ENCODE measurements around the gene LEP.
A peak's percentile ranks its signal among the peaks of the same experiment; 100 is the strongest.
"Not testable (repeated sequence)": the region's sequence is repeated elsewhere in the genome, so short reads cannot be mapped to it uniquely, and the experiment has no call there.

The LEP gene

DNA sequence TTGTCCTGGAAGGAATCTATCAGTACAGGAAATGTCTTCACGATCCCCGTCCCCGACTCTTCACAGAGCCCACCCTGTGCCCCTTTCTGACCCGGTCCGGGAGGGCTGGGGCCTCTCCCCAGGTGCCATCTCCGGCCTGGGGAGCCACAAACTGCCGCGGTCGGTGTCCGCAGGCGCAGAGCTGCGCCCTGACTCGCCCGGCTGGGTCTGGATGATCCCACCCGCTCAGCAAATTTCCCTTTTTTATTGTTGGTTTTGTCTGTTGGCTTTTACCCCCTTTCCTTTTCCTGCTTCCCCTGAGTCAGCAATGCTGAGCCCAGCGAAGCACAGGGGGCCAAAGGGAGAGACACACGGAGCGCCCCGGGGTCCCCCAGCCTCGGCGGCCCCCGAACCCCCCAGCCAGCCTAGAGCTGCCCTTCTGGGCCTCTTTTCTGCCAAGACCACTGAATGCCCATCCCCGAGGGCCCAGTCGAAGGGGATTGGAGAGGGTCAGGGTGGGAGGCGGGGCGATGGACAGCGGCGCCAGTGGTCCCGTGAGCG lies 30.9 kb downstream of the LEP start:
- DNase-seq (ENCODE audit: low spot score), result no peak

DNA sequence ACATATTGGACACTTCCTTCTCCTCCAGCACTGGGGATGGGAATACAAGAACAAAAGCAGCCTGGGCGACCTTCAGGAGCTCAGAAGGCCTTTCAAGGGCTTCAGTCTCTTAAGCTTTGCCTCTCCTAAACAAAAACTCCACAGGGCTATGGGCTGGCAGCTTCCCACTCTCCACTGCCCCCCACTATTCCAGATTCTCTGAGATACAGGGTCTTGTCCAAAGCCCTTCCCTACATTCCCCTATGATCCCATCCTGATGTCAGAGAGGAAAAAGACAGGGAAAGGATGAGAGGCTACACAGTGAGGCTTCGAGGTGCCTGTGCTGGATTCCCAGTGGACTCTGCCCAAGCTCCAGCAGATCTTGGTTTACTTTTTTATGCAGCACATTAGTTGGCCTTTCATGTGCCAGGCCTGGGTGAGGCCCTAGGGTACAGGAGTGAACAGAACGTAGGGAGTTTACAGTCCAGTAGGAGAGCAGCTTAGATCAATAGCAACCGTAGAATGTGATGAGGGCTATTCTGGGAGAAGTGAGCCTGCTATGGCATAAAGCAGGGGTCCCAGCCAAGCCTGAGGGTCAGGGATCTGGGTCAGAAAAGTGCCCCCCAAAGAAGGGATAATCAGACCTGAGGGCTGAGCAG lies 33.3 kb downstream of the LEP start:
- DNase-seq (ENCODE audit: low spot score), result no peak

DNA sequence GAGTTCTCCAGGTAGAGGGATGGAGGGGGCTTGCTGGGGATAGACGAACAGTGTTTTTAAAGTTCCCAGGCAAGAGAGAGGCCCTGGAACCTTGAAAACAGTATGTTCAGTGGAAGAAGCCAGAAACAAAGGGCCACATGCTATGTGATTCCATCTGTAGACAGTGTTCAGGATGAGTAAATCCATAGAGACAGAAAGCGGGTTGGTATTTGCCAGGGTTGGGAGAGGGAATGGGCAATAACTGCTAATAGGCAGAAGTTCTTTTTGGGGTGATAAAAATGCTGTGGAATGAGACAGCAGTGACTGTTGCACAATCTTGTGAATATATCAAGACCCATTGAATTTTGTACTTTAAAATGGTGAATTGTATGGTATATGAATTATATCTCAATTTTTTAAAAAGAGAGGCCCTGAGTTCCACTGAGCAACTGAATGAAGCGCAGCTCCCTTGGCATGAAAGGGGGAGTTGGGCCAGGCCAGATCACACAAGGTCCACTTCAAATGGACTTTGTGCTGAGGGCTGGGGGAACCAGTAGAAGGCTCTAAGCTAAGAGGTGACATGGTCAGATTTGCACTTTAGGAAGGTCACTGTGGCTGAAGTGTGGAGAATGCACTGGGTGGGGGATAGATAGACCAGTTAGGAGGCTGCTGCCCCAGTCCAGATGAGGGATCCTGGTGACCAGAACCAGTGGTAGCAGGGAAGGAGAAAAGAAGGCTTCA lies 34.0 kb downstream of the LEP start:
- no peak for DNase-seq (ENCODE audit: low spot score)

DNA sequence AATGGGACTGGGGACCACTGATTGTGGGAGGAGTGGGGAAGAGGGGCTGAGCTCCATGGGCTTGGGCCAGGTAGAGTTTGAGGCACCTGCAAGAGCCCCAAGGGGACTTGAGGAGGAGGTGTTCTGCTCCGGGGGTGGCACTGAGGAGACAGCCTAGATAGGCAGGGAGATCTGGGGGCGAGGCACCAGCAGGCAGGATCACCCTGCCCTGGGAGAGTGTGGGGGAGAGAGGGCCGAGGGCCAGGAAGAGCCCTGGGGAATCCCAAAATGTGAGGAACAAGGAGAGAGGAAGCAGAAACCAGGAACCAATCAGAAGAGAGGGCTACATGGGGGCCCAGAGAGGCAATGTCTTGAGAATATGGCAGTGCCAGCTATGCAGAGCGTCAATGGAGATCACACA lies 34.6 kb downstream of the LEP start:
- no peak for DNase-seq (ENCODE audit: low spot score)

DNA sequence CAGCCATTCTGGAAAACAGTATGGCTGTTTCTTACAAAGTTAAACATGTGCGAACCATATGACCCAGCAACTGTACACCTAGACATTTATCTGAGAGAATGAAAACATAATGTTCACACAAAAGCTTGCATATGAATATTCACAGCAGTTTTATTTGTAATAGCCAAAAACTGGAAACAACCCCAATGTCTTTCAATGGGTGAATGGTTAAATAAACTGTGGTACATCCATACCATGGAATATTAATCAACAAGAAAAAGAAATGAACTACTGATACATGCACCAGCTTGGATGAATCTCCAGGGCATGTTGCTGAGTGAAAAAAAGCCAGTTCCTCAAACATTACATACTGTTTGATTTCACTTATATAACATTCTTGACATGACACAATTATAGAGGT lies 37.3 kb downstream of the LEP start:
- no peak for DNase-seq (ENCODE audit: low spot score)

DNA sequence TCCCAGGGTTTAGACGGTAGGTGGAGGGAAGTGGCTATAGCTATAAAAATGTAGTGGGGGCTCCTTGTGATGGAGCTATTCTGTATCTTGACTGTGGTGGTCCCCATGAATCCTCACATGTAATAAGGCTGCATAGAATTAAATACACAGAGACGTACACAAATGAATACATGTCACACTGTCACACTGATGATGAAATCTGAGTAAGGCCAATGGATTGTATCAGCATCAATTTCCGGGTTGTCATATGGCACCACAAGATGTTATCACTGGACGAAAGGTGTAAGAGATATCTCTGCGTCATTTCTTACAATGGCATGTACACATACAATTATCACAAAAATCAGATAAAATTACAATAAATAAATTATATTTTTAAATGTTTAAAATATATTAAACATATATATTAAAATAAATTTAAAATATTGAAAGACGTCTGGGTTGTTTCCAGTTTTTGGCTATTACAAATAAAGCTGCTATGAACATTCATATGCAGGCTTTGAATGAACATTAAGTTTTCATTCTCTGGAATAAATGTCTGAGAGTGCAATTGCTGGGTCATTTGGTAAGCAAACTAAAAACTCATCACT lies 38.1 kb downstream of the LEP start:
- DNase-seq (ENCODE audit: low spot score), result no peak

DNA sequence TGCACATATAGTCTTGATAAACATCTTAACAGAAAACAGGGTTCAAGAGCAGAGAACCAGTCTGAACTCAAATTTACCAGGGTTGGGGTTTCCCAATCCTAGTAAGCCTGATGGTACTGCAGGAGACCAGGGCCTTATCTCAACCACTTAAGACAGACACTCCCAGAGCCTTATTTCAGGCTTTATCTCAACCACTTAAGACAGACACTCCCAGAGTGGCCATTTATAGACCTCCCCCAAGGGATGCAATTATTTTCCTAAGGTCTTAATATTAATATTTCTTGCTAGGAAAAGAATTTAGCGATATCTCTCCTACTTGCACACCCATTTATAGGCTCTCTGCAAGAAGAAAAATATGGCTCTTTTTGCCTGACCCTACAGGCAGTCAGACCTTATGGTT lies 39.4 kb downstream of the LEP start:
- DNase-seq (ENCODE audit: low spot score), result not testable (repeated sequence)

DNA sequence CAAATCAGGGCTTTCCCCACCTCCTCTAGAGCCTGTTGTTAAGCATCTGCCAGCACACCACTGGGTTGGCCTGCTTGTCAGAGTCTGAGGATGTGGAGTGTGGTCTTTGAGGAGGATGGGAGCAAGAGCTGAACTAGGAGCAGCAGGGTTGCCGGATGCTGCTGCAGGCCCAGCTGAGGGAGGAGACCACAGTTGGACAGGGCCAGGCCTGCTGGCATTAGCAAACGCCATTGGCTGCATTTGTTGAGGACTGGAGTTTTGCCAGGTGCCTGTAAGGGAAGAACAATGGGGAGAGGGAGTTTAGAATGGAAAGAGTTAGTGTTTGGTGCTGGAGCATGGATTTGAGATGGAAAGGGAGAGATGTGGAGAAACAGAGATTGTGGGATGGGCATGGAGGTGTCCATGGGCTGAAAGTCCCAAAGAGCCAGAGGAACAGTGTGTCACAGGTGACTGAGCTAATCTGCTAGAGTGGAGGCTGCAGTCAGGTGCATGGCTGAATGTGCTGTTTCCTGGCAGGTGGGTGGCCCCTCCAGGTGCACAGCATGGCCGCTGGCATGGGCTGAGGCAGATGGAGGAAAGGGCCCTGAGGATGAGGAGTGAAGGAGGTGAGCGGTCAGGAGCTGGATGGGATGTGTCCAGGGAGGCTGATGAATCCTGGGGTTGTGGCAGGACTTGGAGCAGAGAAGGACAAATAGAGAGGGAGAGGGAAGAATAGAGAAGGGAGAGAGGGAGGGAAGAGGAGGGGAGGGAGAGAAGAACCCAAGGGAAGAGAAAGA lies 40.7 kb downstream of the LEP start:
- DNase-seq (ENCODE audit: low spot score), result no peak

DNA sequence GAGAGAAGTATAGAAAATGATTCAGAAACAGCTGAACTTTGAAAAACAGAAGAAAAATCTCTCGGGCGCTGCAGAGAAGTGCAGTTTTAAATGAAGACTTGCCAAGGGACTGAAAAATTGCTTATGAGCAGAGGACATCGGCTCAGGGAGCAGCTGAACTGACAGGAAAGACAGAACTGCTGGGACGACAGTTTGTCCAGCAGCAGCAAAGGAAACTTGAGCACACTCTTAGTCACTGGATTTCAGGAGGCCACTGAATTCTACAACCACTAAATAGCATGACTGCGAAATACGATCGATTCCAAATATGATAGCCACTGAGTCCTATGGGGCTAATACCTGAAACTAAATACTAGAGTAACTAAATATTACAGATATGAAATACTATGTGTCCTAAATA lies 43.0 kb downstream of the LEP start:
- no peak for DNase-seq (ENCODE audit: low spot score)

DNA sequence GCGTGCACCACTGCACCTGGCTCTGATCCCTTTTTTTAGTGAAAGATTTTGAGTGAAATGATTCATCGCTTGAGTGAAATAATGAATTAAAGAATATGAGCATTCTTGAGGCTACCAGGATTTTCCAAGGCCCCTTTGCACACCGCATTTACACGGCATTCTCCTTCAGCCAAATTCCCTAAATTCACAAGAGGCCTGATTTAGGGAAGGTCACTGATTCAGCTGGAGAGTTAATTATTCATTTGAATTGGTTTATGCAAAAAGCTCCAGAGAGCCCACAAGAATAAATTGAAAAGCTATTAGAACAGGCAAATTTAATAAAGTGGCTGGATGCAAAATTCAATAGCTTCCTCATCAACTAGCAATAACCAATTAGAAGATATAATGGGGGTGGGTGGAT lies 46.5 kb downstream of the LEP start:
- peak; percentile 46 for DNase-seq (ENCODE audit: low spot score)

DNA sequence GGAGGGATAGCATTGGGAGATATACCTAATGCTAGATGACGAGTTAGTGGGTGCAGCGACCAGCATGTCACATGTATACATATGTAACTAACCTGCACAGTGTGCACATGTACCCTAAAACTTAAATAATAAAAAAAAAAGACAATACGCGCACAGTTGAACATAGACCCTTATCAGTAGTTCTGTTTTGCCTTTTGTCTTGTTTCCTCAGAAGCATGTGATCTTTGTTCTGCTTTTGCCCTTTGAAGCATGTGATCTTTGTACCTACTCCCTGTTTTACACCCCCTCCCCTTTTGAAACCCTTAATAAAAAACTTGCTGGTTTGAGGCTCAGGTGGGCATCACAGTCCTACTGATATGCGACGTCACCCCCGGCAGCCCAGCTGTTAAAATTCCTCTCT lies 56.9 kb downstream of the LEP start:
- DNase-seq (ENCODE audit: low spot score), result not testable (repeated sequence)

DNA sequence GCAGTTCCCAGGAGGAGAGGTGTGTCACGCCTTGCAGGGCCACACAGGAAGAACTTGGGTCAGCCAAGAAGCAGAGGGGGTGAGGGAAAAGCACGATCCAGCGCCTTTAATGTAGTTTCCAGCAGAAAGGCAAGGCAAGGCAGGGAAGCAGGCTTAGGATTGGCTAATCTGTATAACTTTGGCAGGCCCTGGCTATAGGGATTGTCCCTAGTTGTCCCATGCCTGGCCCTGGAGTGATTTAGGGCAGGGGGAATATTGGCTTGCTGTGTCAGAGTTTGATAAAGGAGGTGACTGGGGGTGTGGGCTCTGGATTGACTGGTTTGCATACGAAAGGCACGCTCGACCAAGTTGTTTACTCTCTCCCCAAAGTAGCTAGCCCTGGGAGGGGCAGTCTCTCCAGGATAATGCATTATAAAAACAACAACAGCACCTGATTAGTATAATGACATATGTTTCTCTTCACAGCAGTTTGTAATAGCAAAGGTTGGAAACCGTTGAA lies 58.1 kb downstream of the LEP start:
- DNase-seq (ENCODE audit: low spot score), result no peak

DNA sequence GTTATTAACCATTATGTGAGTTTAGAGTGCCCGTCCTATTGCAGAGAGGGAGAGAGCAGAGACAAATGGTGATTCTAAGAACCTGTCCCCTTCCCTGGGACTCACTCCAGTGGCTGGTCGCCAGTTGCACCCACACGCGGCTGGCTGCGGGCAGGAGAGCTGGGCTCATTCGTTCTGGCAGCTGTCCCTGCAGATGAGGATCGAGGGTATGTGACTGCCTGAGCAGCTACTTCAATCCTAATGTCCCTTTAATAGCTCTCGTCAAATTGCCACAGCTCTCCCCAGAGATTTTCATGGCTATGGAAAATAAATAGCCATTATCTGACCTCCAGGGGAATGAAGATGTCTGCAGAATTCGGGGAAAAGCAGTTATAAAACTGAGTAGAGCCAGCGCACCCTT lies 61.1 kb downstream of the LEP start:
- no peak for DNase-seq (ENCODE audit: low spot score)

DNA sequence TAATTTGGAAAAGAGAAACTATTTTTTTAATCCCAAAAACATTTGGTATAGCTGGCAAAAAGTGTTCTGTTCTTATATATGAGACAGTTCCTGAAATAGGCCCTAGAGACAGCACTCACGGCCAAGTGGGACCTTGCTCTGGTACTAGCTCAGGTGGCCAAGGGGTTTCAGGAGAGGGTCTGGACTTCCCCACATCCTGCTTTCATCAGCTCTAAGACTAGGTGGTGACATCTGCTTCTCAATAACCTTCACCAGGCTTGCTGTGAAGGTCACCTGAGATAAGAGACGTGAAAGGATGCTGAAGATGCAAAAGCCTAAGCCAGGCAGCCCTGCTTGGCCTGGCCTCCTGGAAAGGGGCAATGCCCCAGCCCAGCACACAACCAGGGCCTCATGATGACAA lies 62.1 kb downstream of the LEP start:
- DNase-seq (ENCODE audit: low spot score), result no peak

DNA sequence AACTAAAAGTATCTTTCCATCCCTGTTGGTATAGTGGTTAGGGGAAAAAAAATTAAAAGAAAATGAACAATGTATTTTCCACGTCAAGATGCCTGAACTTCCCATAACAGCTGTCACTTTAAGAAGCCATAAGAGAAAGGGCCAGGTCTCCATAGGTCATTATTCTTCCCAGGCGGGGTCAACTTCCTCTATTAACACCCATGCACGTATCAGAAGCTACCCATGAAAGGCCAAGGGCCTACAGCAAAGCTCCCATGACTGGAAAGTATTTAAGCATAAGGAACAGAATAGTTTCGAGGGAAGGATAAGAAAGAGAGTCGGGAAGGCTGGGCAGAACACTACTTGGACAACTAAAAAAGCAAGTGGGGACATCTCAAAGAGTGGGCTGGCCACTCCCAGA lies 62.6 kb downstream of the LEP start:
- DNase-seq (ENCODE audit: low spot score), result no peak

DNA sequence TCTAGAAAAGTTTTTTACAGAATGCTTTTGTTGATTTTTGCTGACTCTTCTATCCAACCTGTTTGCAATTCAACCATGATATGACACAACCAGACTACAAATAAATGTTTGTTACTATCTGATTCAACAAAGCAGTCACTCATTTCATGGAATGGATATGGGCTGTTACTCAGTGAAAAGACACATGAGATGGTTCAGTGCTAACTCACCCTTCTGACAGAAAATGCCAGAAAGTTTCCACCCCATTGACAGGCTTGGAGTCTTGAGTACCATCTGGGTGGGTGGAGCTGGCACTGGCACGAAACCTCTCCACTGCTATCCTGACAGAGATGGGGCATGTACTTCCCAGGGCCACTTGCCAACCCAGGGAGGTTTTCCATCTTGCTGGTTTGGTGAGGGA lies 63.1 kb downstream of the LEP start:
- peak; percentile 26 for DNase-seq (ENCODE audit: low spot score)

DNA sequence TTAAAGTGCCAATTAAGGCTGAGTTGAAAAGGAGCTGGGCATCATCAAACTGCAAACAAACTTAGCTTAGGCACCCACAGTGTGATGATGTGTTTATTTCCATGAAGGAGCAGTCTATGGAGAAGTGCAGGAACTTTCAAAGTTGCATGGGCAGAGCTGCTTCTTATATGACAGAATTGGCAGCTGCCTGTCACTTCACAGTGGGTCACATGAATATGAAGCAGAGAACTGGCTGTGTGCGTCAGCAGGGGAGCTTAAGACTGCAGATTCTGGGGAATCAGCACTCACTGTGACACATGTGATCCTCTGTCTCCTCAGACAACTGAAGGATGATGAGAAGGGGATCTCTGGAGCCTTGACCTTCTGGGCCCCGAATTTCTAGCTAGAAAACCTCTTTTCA lies 66.0 kb downstream of the LEP start:
- DNase-seq (ENCODE audit: low spot score), result no peak

Measured in kidney tubule cell (primary cell).